Esophagus squamous epithelium (tissue), 4 donors: ENCODE results near the gene STON2.
A peak's percentile ranks its signal among the peaks of the same experiment; 100 is the strongest.

ENCODE experiments used
- CTCF ChIP-seq, 6 experiments: fragments of 450-650 bp in 4 of 6; fragments of 200-600 bp in 2 of 6; sonication (generic) in 2 of 6; IDR thresholded peaks; one replicate each; pipeline ENCODE4 v1.5.1; 2016 to 2019; ENCODE audit warnings: antibody characterized with exemption in 6 of 6, mild to moderate bottlenecking in 4 of 6, moderate library complexity in 4 of 6
- POLR2A ChIP-seq, 4 donors: fragments of 450-650 bp; IDR thresholded peaks; one replicate each; pipeline ENCODE4 v1.6.1; 2017; ENCODE audit warnings: antibody characterized with exemption in 4 of 4, mild to moderate bottlenecking in 4 of 4, moderate library complexity in 3 of 4

GRCh38 chr14:81219210-81219758, 180.8 kb downstream of the STON2 start:
- TF ChIP-seq CTCF (IDR thresholded peaks at IDR 0.05) (peak in 2 of 6 experiments; percentile 4 to 11), POLR2A (IDR thresholded peaks at IDR 0.05) (peak; percentile 18 to 99 (median 99))
